Osteoblast (primary cell): Measurements from ENCODE around the gene MAPK7. TPM values are rescaled to one million over a fixed set of nuclear protein-coding genes. Genes with fewer than 3 reads are reported as not detected.

ENCODE experiments used
- DNase-seq: peaks from one replicate; pipeline ENCODE4 v3.0.0; 2011; ENCODE audit warnings: low spot score, mixed read lengths; ENCODE audit not compliant: insufficient read length; ENCODE audit errors: missing footprints
- H2AFZ ChIP-seq: 2 replicates; pipeline ENCODE4 v1.6.0; 2011; ENCODE audit warnings: mild to moderate bottlenecking, low read length
- H3K27ac ChIP-seq: 2 replicates; pipeline ENCODE4 v1.5.1; 2011; ENCODE audit warnings: mild to moderate bottlenecking, low read depth, low read length, moderate library complexity
- H3K27me3 ChIP-seq: 2 replicates; pipeline ENCODE4 v1.6.0; 2012; ENCODE audit warnings: mild to moderate bottlenecking, control low read depth, inconsistent platforms, low read length, moderate library complexity; ENCODE audit not compliant: insufficient read depth
- H3K36me3 ChIP-seq: 2 replicates; pipeline ENCODE4 v1.5.1; 2011; ENCODE audit warnings: mild to moderate bottlenecking, low read length, control low read depth, moderate library complexity; ENCODE audit not compliant: insufficient read depth
- H3K4me1 ChIP-seq: 2 replicates; pipeline ENCODE4 v1.5.1; 2011; ENCODE audit warnings: mild to moderate bottlenecking, low read length, control low read depth, moderate library complexity; ENCODE audit not compliant: insufficient read depth
- H3K4me2 ChIP-seq: 2 replicates; pipeline ENCODE4 v1.6.0; 2011; ENCODE audit warnings: mild to moderate bottlenecking, low read length; ENCODE audit not compliant: insufficient read depth
- H3K4me3 ChIP-seq: fragments of 200-600 bp; sonication (generic); 3 replicates; pipeline ENCODE4 v1.5.1; 2012; ENCODE audit warnings: mild to moderate bottlenecking, low read length, inconsistent platforms; ENCODE audit not compliant: insufficient read depth
- H3K79me2 ChIP-seq: 2 replicates; pipeline ENCODE4 v1.6.0; 2012; ENCODE audit warnings: mild to moderate bottlenecking, low read length, control low read depth, inconsistent platforms; ENCODE audit not compliant: insufficient read depth
- H3K9me3 ChIP-seq: 2 replicates; pipeline ENCODE4 v1.5.1; 2011; ENCODE audit warnings: low read depth, low read length, control low read depth
- H4K20me1 ChIP-seq: 2 replicates; pipeline ENCODE4 v1.6.0; 2012; ENCODE audit warnings: mild to moderate bottlenecking, low read length, control low read depth; ENCODE audit not compliant: insufficient read depth
- CTCF ChIP-seq: IDR thresholded peaks from 2 replicates; pipeline ENCODE4 v1.5.1; 2011; ENCODE audit warnings: mild to moderate bottlenecking, low read depth, low read length, moderate library complexity; ENCODE audit errors: extremely low read depth
- total RNA-seq: library from RNA; depleted of rRNA; stranded (reverse); fragments of >200 nt; gene quantifications from 2 replicates; pipeline ENCODE4 v1.2.3, GENCODE V29; 2012

Gene MAPK7
- total RNA-seq, 1 donor, result 12.7 TPM

GRCh38 chr17:19383681-19384470 is 5.6 kb downstream of the MAPK7 start:
- Histone ChIP-seq H3K4me2 (no peak overlapping the region), H3K9me3 (no peaks in the 10 kb centered on the region), H2AFZ (no peak overlapping the region), H3K79me2 (peaks cover 29% of the 10 kb centered on the region), H3K4me1 (peaks cover 44% of the 10 kb centered on the region), H3K4me3 (no peak overlapping the region), H4K20me1 (peaks cover 19% of the 10 kb centered on the region), H3K27me3 (no peaks in the 10 kb centered on the region), H3K36me3 (peaks cover 66% of the 10 kb centered on the region), H3K27ac (peak overlapping the region; percentile 16)
- no peak for TF ChIP-seq CTCF
- peak; percentile 84 for DNase-seq

- H2AFZ ChIP-seq, result no peak overlapping the region
- TF ChIP-seq CTCF, result no peak
- no peak overlapping the region for H3K4me2 ChIP-seq
- peak; percentile 83 for DNase-seq
- no peaks in the 10 kb centered on the region for H3K9me3 ChIP-seq
- H3K4me1 ChIP-seq, result peaks cover 35% of the 10 kb centered on the region
- H3K27ac ChIP-seq, result peak overlapping the region; percentile 33
- H3K27me3 ChIP-seq, result no peaks in the 10 kb centered on the region
- no peak overlapping the region for H3K4me3 ChIP-seq
- H3K36me3 ChIP-seq, result peaks cover 58% of the 10 kb centered on the region
- H3K79me2 ChIP-seq, result peaks cover 19% of the 10 kb centered on the region
- peaks cover 13% of the 10 kb centered on the region for H4K20me1 ChIP-seq
Observed at GRCh38 chr17:19384723-19385391, 6.6 kb downstream of the MAPK7 start.

GRCh38 chr17:19385521-19385983 is 7.3 kb downstream of the MAPK7 start:
- no peaks in the 10 kb centered on the region for H3K9me3 ChIP-seq
- DNase-seq, result peak; percentile 31
- H3K4me2 ChIP-seq, result no peak overlapping the region
- no peaks in the 10 kb centered on the region for H3K27me3 ChIP-seq
- H3K36me3 ChIP-seq, result peaks cover 51% of the 10 kb centered on the region
- no peak overlapping the region for H2AFZ ChIP-seq
- peaks cover 35% of the 10 kb centered on the region for H3K4me1 ChIP-seq
- H3K27ac ChIP-seq, result no peak overlapping the region
- H3K79me2 ChIP-seq, result peaks cover 12% of the 10 kb centered on the region
- no peak overlapping the region for H3K4me3 ChIP-seq
- TF ChIP-seq CTCF, result no peak
- H4K20me1 ChIP-seq, result peaks cover 11% of the 10 kb centered on the region
